Neural progenitor cell (in vitro differentiated cells): Measurements from ENCODE around the gene STMN3. TPM values are rescaled to one million over a fixed set of nuclear protein-coding genes. Genes with fewer than 3 reads are reported as not detected.

Source experiments
- DNase-seq: peaks from one replicate; pipeline ENCODE4 v3.0.0-alpha.2; 2016; ENCODE audit warnings: low spot score
- H2AFZ ChIP-seq: fragments of 200-600 bp; sonication (generic); replicated peaks from 2 replicates; pipeline ENCODE4 v1.6.1; 2016; ENCODE audit warnings: antibody characterized with exemption
- H3F3A ChIP-seq: fragments of 200-600 bp; sonication (generic); 2 replicates; pipeline ENCODE4 v1.6.1; 2016; ENCODE audit warnings: antibody characterized with exemption, low read depth
- H3K27ac ChIP-seq: fragments of 200-600 bp; sonication (generic); 2 replicates; pipeline ENCODE4 v1.5.1; 2016; ENCODE audit warnings: mild to moderate bottlenecking
- H3K27me3 ChIP-seq: fragments of 200-600 bp; sonication (generic); 2 replicates; pipeline ENCODE4 v1.6.1; 2016; ENCODE audit warnings: mild to moderate bottlenecking, moderate library complexity
- H3K36me3 ChIP-seq: fragments of 200-600 bp; sonication (generic); 2 replicates; pipeline ENCODE4 v1.5.1; 2016
- H3K4me1 ChIP-seq: fragments of 200-600 bp; sonication (generic); 2 replicates; pipeline ENCODE4 v1.6.1; 2016; ENCODE audit warnings: mixed run types
- H3K4me2 ChIP-seq: fragments of 200-600 bp; sonication (generic); 2 replicates; pipeline ENCODE4 v1.6.1; 2016
- H3K4me3 ChIP-seq: fragments of 200-600 bp; sonication (generic); 2 replicates; pipeline ENCODE4 v1.5.1; 2016
- H3K79me2 ChIP-seq: fragments of 200-600 bp; sonication (generic); 2 replicates; pipeline ENCODE4 v1.6.1; 2016; ENCODE audit warnings: low read depth
- H3K9ac ChIP-seq: fragments of 200-600 bp; sonication (generic); 2 replicates; pipeline ENCODE4 v1.6.1; 2016
- H3K9me3 ChIP-seq: fragments of 200-600 bp; sonication (generic); 2 replicates; pipeline ENCODE4 v1.5.1; 2016; ENCODE audit warnings: low read depth
- H4K20me1 ChIP-seq: fragments of 200-600 bp; sonication (generic); 2 replicates; pipeline ENCODE4 v1.6.1; 2016; ENCODE audit warnings: low read depth
- H3K27ac Mint-ChIP-seq: 3 replicates; pipeline ENCODE4 v1.8.0; 2021; ENCODE audit warnings: mixed read lengths
- H3K27me3 Mint-ChIP-seq: 2 replicates; pipeline ENCODE4 v1.8.0; 2022; ENCODE audit warnings: low read depth, mild to moderate bottlenecking, inconsistent platforms, moderate library complexity, mixed read lengths; ENCODE audit not compliant: insufficient read depth
- H3K36me3 Mint-ChIP-seq: 3 replicates; pipeline ENCODE4 v1.8.0; 2021; ENCODE audit warnings: mixed read lengths
- H3K4me1 Mint-ChIP-seq: 3 replicates; pipeline ENCODE4 v1.8.0; 2021; ENCODE audit warnings: mixed read lengths
- H3K4me3 Mint-ChIP-seq: 3 replicates; pipeline ENCODE4 v1.8.0; 2021; ENCODE audit warnings: mild to moderate bottlenecking, moderate library complexity, mixed read lengths
- H3K9me3 Mint-ChIP-seq: 3 replicates; pipeline ENCODE4 v1.8.0; 2020; ENCODE audit warnings: mixed read lengths
- EZH2 ChIP-seq: fragments of 200-600 bp; sonication (generic); IDR thresholded peaks from 2 replicates; pipeline ENCODE4 v1.6.1; 2017; ENCODE audit warnings: antibody characterized with exemption, mild to moderate bottlenecking, moderate library complexity
- EZH2phosphoT487 ChIP-seq: fragments of 200-600 bp; sonication (generic); IDR thresholded peaks from 2 replicates; pipeline ENCODE4 v1.6.1; 2017; ENCODE audit warnings: antibody characterized with exemption
- total RNA-seq: library from RNA; depleted of rRNA; stranded (reverse); fragments of >200 nt; gene quantifications from 2 replicates; pipeline ENCODE4 v1.2.3, GENCODE V29; 2015; ENCODE audit warnings: low replicate concordance
- TF ChIP-seq, protein P1 (sequence below): fragments of 200-600 bp; sonication (generic); IDR thresholded peaks from 2 replicates; pipeline ENCODE4 v1.5.1; 2017; ENCODE audit warnings: antibody characterized with exemption, mild to moderate bottlenecking

The STMN3 gene
- total RNA-seq, 1 donor from 2014 or later, result 3.3 TPM

DNA sequence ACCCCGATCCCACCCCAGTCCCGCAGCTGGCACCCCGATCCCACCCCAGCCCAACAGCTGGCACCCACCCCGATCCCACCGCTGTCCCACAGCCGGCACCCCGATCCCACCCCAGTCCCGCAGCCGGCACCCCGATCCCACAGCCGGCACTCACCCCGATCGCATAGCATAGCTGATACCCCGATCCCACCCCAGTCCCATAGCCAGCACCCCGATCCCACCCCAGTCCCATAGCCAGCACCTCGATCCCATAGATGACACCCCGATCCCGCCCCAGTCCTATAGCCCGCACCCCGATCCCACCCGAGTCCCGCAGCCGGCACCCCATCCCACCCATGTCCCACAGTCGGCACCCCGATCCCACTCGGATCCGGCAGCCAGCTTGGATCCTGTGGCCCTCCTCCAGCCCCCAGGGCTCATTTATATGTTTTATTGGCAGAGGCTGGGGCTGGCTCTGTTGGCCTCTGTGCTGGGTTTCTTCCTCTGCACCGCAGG is 25.4 kb downstream of the STMN3 start:
- Histone ChIP-seq H3K36me3 (no peaks in the 10 kb centered on the region), H3K9ac (no peak overlapping the region), H3K79me2 (peaks cover 31% of the 10 kb centered on the region), H3K4me1 (no peaks in the 10 kb centered on the region), H3F3A (peaks cover 33% of the 10 kb centered on the region), H3K4me2 (peak overlapping the region; percentile 91), H3K27me3 (no peaks in the 10 kb centered on the region), H3K4me3 (peak overlapping the region; percentile 90), H4K20me1 (no peaks in the 10 kb centered on the region), H3K27ac (no peak overlapping the region), H3K9me3 (no peaks in the 10 kb centered on the region), H2AFZ (no peak overlapping the region)
- peaks cover 2% of the 10 kb centered on the region for H3K27me3 Mint-ChIP-seq
- H3K4me3 Mint-ChIP-seq, result peak overlapping the region; percentile 85
- no peaks in the 10 kb centered on the region for H3K9me3 Mint-ChIP-seq
- H3K36me3 Mint-ChIP-seq, result peaks cover 1% of the 10 kb centered on the region
- no peak for DNase-seq
- H3K4me1 Mint-ChIP-seq, result peaks cover 22% of the 10 kb centered on the region
- no peak for TF ChIP-seq EZH2phosphoT487
- TF ChIP-seq EZH2, result no peak
- peak overlapping the region; percentile 88 for H3K27ac Mint-ChIP-seq

DNA sequence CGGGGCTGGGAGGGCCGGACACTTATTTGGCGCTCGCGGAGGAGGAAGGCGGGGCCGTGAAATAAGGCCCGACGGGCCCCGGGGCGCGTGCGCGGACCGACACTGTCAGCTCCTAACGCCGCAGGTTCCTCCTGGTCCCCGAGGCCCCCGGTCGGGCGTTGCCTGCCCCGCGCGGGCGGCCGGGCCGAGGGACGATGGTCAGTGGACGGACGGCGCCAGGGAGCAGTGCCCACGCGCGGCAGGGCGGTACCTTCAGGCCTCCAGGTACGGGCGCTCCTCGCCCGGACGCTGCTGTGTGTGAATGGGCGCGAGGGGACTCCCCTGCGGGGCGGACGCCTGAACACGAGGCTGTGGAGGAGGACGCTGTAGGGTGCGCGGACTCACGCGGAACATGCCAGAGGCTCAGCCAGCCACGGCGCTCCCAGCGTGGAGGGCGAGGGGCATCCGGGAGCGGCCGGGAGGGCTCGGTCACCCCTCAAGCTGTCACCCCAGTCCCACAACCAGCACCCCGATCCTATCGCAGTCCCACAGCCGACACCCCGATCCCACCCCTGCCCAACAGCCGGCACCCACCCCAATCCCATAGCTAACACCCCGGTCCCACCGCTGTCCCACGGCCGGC is 26.0 kb downstream of the STMN3 start:
- H3K36me3 Mint-ChIP-seq, result peaks cover 4% of the 10 kb centered on the region
- peak; percentile 99 for DNase-seq
- peaks cover 28% of the 10 kb centered on the region for H3K4me1 Mint-ChIP-seq
- Histone ChIP-seq H3K79me2 (peaks cover 36% of the 10 kb centered on the region), H2AFZ (peak overlapping the region; percentile 84), H3K27ac (no peak overlapping the region), H3K4me1 (peaks cover 3% of the 10 kb centered on the region), H3K9ac (peak overlapping the region; percentile 58), H4K20me1 (peaks cover 4% of the 10 kb centered on the region), H3F3A (peaks cover 33% of the 10 kb centered on the region), H3K4me3 (peak overlapping the region; percentile 90), H3K36me3 (no peaks in the 10 kb centered on the region), H3K4me2 (peak overlapping the region; percentile 91), H3K9me3 (no peaks in the 10 kb centered on the region), H3K27me3 (no peaks in the 10 kb centered on the region)
- no peaks in the 10 kb centered on the region for H3K9me3 Mint-ChIP-seq
- H3K27ac Mint-ChIP-seq, result no peak overlapping the region
- TF ChIP-seq EZH2phosphoT487 (no peak), EZH2 (no peak)
- TF ChIP-seq, protein P1, sequence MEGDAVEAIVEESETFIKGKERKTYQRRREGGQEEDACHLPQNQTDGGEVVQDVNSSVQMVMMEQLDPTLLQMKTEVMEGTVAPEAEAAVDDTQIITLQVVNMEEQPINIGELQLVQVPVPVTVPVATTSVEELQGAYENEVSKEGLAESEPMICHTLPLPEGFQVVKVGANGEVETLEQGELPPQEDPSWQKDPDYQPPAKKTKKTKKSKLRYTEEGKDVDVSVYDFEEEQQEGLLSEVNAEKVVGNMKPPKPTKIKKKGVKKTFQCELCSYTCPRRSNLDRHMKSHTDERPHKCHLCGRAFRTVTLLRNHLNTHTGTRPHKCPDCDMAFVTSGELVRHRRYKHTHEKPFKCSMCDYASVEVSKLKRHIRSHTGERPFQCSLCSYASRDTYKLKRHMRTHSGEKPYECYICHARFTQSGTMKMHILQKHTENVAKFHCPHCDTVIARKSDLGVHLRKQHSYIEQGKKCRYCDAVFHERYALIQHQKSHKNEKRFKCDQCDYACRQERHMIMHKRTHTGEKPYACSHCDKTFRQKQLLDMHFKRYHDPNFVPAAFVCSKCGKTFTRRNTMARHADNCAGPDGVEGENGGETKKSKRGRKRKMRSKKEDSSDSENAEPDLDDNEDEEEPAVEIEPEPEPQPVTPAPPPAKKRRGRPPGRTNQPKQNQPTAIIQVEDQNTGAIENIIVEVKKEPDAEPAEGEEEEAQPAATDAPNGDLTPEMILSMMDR, result no peak
- peak overlapping the region; percentile 85 for H3K4me3 Mint-ChIP-seq
- peaks cover 2% of the 10 kb centered on the region for H3K27me3 Mint-ChIP-seq

DNA sequence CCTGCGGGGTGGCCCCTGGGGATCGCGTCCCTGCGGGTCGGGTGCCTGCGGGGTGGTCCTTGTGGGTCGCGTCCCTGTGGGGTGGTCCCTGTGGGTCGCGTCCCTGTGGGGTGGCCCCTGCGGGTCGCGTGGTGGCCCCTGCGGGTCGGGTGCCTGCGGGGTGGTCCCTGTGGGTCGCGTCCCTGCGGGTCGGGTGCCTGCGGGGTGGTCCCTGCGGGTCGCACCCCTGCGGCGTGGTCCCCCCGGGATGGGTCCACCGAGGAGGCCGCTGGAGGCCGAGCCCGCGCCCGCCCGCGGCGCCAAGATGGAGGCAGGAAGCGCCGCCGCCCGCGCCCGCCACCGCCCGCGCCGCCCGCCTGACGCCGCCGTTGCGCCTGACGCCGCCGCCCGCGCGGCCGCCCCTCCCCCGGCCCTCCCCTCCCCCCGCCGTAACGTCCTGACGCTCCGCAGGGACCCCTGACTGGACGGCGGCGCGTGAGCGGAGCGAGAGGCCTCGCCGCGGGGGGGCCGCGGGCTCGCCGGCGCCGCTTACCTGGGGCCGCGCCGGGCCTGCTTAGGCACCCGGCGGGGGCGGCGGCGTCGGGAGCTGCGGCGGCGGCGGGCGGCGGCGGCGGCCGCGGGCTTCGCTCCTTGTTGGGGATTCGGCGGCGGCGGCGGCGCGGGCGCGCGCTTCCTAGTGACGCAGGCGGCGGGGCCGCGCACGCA is 26.6 kb downstream of the STMN3 start, which contains the start of gene GMEB2:
TSS of gene GMEB2 (minus strand) at position 678 of the 705 bp plus-strand sequence. CDS start 7,704 bp downstream, outside the sequence.
- Histone ChIP-seq H3K4me1 (peaks cover 3% of the 10 kb centered on the region), H3K9ac (peak within 1 kb of the TSS; percentile 81), H3K79me2 (peaks cover 43% of the 10 kb centered on the region), H2AFZ (peak within 1 kb of the TSS; percentile 84), H4K20me1 (peaks cover 8% of the 10 kb centered on the region), H3K9me3 (no peaks in the 10 kb centered on the region), H3K4me2 (peak within 1 kb of the TSS; percentile 91), H3K36me3 (no peaks in the 10 kb centered on the region), H3K4me3 (peak within 1 kb of the TSS; percentile 90), H3K27me3 (no peaks in the 10 kb centered on the region), H3F3A (peaks cover 33% of the 10 kb centered on the region), H3K27ac (no peak within 1 kb of the TSS)
- DNase-seq, result no peak
- TF ChIP-seq, protein P1, result no peak
- TF ChIP-seq EZH2, result no peak
- TF ChIP-seq EZH2phosphoT487, result no peak
- Mint-ChIP-seq H3K4me3 (peak within 1 kb of the TSS; percentile 85), H3K27ac (no peak within 1 kb of the TSS), H3K4me1 (peaks cover 32% of the 10 kb centered on the region), H3K27me3 (peaks cover 2% of the 10 kb centered on the region), H3K9me3 (no peaks in the 10 kb centered on the region), H3K36me3 (peaks cover 4% of the 10 kb centered on the region)
